ENCODE results near the gene FAM114A1. TPM values are rescaled to one million over a fixed set of nuclear protein-coding genes. Genes with fewer than 3 reads are reported as not detected.
"Not testable (repeated sequence)": the region's sequence is repeated elsewhere in the genome, so short reads cannot be mapped to it uniquely, and the experiment has no call there.

Gene FAM114A1
- total and polyA plus RNA-seq, 7 experiments from 2014 or later = 0.56 to 0.83 (median 0.64) TPM; not detected in 4

DNA sequence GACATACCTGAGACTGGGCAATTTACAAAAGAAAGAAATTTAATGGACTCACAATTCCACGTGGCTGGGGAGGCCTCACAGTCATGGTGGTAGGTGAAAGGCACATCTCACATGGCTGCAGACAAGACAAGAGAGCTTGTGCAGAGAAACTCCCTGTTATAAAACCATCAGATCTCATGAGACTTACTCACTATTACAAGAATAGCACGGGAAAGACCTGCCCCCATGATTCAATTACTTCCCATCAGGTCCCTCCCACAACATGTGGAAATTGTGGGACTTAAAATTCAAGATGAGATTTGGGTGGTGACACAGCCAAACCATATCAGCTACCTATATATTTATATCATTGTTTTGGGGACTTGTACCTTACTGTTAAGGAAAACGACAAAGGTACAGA is 74.3 kb downstream of the FAM114A1 start:
- DNase-seq; H3K27ac ChIP-seq (ENCODE audit: low read depth, low read length); H3K27me3 Mint-ChIP-seq; H3K36me3 ChIP-seq (ENCODE audit: control insufficient read depth in 2 of 3, insufficient read depth in 3 of 3, low read length in 3 of 3); intact Hi-C loops (cut with micrococcal nuclease); H3K36me3 Mint-ChIP-seq; ATAC-seq; H3K4me1 ChIP-seq (ENCODE audit: control insufficient read depth in 2 of 2, insufficient read depth in 2 of 2, low read length in 2 of 2); H3K9me3 Mint-ChIP-seq; H3K27me3 ChIP-seq (ENCODE audit: control insufficient read depth in 2 of 2, insufficient read depth in 2 of 2, low read length in 2 of 2); H3K4me3 ChIP-seq (ENCODE audit: low read length); H3K9me3 ChIP-seq (ENCODE audit: control insufficient read depth in 2 of 3, low read length in 3 of 3); H3K4me3 Mint-ChIP-seq; POLR2A ChIA-PET: not testable (repeated sequence)
- peaks cover 0 to 22% (median 0%) of the 10 kb centered on the region in 7 donors for H3K4me1 Mint-ChIP-seq
- CTCF ChIA-PET = interaction anchor here (0.6 to 1.4 kb wide), 2 partner anchors 104 to 192 kb away, joined by 3 to 5 read pairs; no protein-coding TSS in a partner anchor
- peak overlapping the region in 1 of 9 donors; percentile 27 for H3K27ac Mint-ChIP-seq

DNA sequence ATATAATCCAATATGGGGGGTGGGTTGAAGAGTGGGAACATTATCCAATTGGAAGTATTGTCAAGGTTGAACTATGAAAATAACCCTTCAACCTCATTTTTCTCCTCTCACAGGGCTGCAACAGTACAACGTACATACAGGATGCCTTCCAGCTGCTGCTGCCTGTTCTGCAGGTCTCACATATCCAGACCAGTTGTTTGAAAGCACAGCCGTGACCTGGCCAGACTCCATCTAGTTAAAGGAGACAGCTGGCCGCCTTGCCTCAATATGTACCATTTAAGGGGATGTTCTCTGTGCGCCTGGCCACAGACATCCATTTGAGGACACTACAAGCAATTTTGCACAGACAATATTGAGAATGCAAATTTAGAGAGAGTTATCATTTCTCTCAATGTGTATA is 75.7 kb downstream of the FAM114A1 start:
- ATAC-seq = no peak

DNA sequence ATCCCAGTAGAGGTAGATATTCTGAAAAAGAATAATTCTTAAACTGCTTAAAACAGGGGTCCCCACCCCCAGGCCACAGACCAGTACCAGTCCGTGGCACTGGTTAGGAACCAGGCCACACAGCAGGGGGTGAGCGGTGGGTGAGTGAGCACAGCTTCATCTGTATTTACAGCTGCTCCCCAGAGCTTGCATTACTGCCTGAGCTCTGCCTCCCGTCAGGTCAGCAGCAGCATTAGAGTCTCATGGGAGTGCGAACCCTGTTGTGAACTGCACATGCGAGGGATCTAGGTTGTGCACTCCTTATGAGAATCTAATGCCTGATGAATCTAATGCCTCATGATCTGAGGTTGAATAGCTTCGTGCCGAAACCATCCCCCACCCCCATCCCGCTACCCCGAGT is 76.8 kb downstream of the FAM114A1 start:
- Histone ChIP-seq H3K4me3 (ENCODE audit: low read length) (no peak overlapping the region), H3K9me3 (ENCODE audit: control insufficient read depth in 2 of 3, low read length in 3 of 3) (no peaks in the 10 kb centered on the region), H3K27me3 (ENCODE audit: control insufficient read depth in 2 of 2, insufficient read depth in 2 of 2, low read length in 2 of 2) (no peaks in the 10 kb centered on the region), H3K36me3 (ENCODE audit: control insufficient read depth in 2 of 3, insufficient read depth in 3 of 3, low read length in 3 of 3) (no peaks in the 10 kb centered on the region), H3K27ac (ENCODE audit: low read depth, low read length) (no peak overlapping the region), H3K4me1 (ENCODE audit: control insufficient read depth in 2 of 2, insufficient read depth in 2 of 2, low read length in 2 of 2) (peaks cover under 1 to 7% of the 10 kb centered on the region in 2 donors)
- peaks cover 0 to 4% (median 0%) of the 10 kb centered on the region in 5 donors for H3K36me3 Mint-ChIP-seq
- CTCF ChIA-PET = no interaction called here
- H3K9me3 Mint-ChIP-seq = no peaks in the 10 kb centered on the region
- intact Hi-C loops (cut with micrococcal nuclease) = no loop called here
- no peak overlapping the region for H3K27ac Mint-ChIP-seq
- peaks cover under 1 to 32% (median 8%) of the 10 kb centered on the region in 7 donors for H3K4me1 Mint-ChIP-seq
- DNase-seq (no peak), ATAC-seq (no peak)
- POLR2A ChIA-PET = no interaction called here
- H3K27me3 Mint-ChIP-seq = no peaks in the 10 kb centered on the region
- H3K4me3 Mint-ChIP-seq = no peak overlapping the region

More for the DNA sequence above, 75.7 kb downstream of the FAM114A1 start:
- H3K27me3 ChIP-seq (ENCODE audit: control insufficient read depth in 2 of 2, insufficient read depth in 2 of 2, low read length in 2 of 2) = no peaks in the 10 kb centered on the region
- no peaks in the 10 kb centered on the region for H3K9me3 Mint-ChIP-seq
- intact Hi-C loops (cut with micrococcal nuclease) = no loop called here
- no peaks in the 10 kb centered on the region for H3K27me3 Mint-ChIP-seq
- H3K9me3 ChIP-seq (ENCODE audit: control insufficient read depth in 2 of 3, low read length in 3 of 3) = no peaks in the 10 kb centered on the region
- no peak overlapping the region for H3K4me3 ChIP-seq (ENCODE audit: low read length)
- H3K36me3 Mint-ChIP-seq = peaks cover 0 to 5% (median 0%) of the 10 kb centered on the region in 5 donors
- H3K36me3 ChIP-seq (ENCODE audit: control insufficient read depth in 2 of 3, insufficient read depth in 3 of 3, low read length in 3 of 3) = no peaks in the 10 kb centered on the region
- H3K4me3 Mint-ChIP-seq = no peak overlapping the region
- no peak for DNase-seq
- no peaks in the 10 kb centered on the region for H3K4me1 ChIP-seq (ENCODE audit: control insufficient read depth in 2 of 2, insufficient read depth in 2 of 2, low read length in 2 of 2)
- H3K27ac Mint-ChIP-seq = no peak overlapping the region
- H3K27ac ChIP-seq (ENCODE audit: low read depth, low read length) = no peak overlapping the region
- ChIA-PET CTCF (no interaction called here), POLR2A (no interaction called here)
- peaks cover 0 to 26% (median 0%) of the 10 kb centered on the region in 7 donors for H3K4me1 Mint-ChIP-seq

DNA sequence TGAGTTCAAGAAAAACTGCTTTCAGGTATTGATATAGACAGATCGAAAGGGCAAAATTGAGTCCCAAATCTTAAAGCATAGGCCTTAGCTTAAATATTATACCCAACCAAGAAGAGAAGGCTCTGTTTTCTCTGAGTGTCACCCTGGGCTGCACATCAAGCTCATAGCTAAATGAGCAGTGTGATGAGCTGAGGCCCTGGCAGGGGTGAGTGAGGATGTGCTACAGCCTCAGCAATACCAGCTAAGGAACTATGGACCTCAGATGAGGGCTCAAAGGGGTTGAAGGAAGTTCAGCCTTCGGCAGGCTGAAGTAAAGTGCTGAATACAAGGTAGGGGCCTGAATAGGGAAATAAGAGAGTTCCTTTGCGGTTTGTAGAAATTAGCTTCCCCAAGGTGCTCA is 79.3 kb downstream of the FAM114A1 start:
- no peaks in the 10 kb centered on the region for H3K36me3 ChIP-seq (ENCODE audit: control insufficient read depth in 2 of 3, insufficient read depth in 3 of 3, low read length in 3 of 3)
- H3K4me1 ChIP-seq (ENCODE audit: control insufficient read depth in 2 of 2, insufficient read depth in 2 of 2, low read length in 2 of 2) = peaks cover 6 to 9% of the 10 kb centered on the region in 2 donors
- H3K27me3 ChIP-seq (ENCODE audit: control insufficient read depth in 2 of 2, insufficient read depth in 2 of 2, low read length in 2 of 2) = no peaks in the 10 kb centered on the region
- H3K9me3 Mint-ChIP-seq = no peaks in the 10 kb centered on the region
- no peaks in the 10 kb centered on the region for H3K27me3 Mint-ChIP-seq
- no peak for ATAC-seq
- CTCF ChIA-PET = no interaction called here
- intact Hi-C loops (cut with micrococcal nuclease) = loop anchor here in 1 of 2 donors (5.0 kb wide), 1 partner anchor 85 kb away; the partner anchor contains the start of gene TMEM156
- H3K4me3 ChIP-seq (ENCODE audit: low read length) = no peak overlapping the region
- POLR2A ChIA-PET = interaction anchor here (1.6 kb wide), 1 partner anchor 111 kb away, joined by 3 read pairs; no protein-coding TSS in a partner anchor
- no peaks in the 10 kb centered on the region for H3K9me3 ChIP-seq (ENCODE audit: control insufficient read depth in 2 of 3, low read length in 3 of 3)
- H3K27ac Mint-ChIP-seq = peak overlapping the region in 1 of 9 donors; percentile 49
- H3K4me1 Mint-ChIP-seq = peaks cover 4 to 42% (median 19%) of the 10 kb centered on the region in 7 donors
- no peak overlapping the region for H3K4me3 Mint-ChIP-seq
- peaks cover 0 to 4% (median 0%) of the 10 kb centered on the region in 5 donors for H3K36me3 Mint-ChIP-seq
- H3K27ac ChIP-seq (ENCODE audit: low read depth, low read length) = no peak overlapping the region
- DNase-seq = no peak

DNA sequence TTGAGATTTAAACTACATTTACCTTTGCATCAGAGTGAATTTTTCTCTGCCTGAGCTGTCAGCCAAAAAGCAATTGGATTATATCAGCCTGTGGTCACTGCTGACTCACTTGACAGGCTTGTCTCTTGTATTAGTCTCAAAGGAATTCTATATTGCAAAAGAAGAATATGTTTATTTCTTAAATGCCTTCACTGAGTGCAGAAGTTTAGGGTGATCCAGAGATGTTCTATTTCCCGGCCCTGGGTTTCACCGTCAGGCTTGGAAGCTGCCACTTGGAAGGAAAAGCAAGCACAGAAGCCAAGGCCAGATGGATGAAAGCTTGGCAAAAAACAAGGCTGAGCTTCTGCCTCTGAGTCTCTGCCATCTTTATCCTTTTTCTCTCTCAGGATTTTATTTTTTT is 80.9 kb downstream of the FAM114A1 start:
- POLR2A ChIA-PET = interaction anchor here (1.0 kb wide), 1 partner anchor 31 kb away, joined by 3 read pairs; no protein-coding TSS in a partner anchor
- peak overlapping the region in 5 of 9 donors; percentile 25 to 99 (median 91) for H3K27ac Mint-ChIP-seq
- no peak overlapping the region for H3K27ac ChIP-seq (ENCODE audit: low read depth, low read length)

DNA sequence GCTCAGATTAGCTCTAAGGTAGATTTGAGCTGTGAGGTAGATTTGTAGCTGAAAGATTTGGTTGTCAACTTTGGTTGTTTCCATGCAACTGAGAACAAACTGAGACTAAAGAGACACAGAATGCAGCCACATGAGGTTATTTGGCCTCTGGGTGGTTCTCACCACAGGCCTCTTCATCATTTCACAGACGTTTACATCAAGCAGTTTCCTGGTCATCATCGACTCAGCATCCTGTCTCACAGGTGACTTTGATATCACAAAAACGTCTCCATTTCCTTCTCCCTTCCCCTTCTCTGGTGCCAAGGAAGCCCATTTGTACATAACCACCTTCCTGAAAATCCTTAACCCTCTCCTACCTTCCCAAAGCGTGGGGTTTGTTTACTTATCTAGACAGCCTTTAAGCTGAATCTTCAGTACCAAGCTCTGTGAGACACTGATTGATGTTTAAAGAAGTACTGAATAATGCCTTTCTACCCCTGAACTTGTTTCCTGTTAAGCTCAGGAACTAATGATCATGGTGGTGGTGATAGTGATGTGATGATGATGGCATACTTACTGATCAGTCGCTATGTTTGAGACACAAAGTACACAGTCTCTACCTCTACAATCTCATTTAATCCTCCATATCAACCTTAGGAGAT is 81.9 kb downstream of the FAM114A1 start:
- peaks cover 4 to 46% (median 19%) of the 10 kb centered on the region in 7 donors for H3K4me1 Mint-ChIP-seq
- ChIA-PET POLR2A (interaction anchor here (1.3 to 1.4 kb wide), 2 partner anchors 16 to 35 kb away, joined by 3 read pairs; no protein-coding TSS in a partner anchor), CTCF (interaction anchor here (0.7 to 1.6 kb wide), 4 partner anchors 9 to 327 kb away, joined by 3 to 4 read pairs (median 4); no protein-coding TSS in a partner anchor)
- peaks cover 6 to 9% of the 10 kb centered on the region in 2 donors for H3K4me1 ChIP-seq (ENCODE audit: control insufficient read depth in 2 of 2, insufficient read depth in 2 of 2, low read length in 2 of 2)
- no peak overlapping the region for H3K27ac ChIP-seq (ENCODE audit: low read depth, low read length)
- DNase-seq (peak in 8 of 9 donors; percentile 27 to 85 (median 68)), ATAC-seq (peak; percentile 90)
- peaks cover 0 to 6% (median 5%) of the 10 kb centered on the region in 5 donors for H3K27me3 Mint-ChIP-seq
- no peaks in the 10 kb centered on the region for H3K36me3 ChIP-seq (ENCODE audit: control insufficient read depth in 2 of 3, insufficient read depth in 3 of 3, low read length in 3 of 3)
- H3K4me3 ChIP-seq (ENCODE audit: low read length) = no peak overlapping the region
- peaks cover 0 to 6% (median 0%) of the 10 kb centered on the region in 5 donors for H3K36me3 Mint-ChIP-seq
- no peaks in the 10 kb centered on the region for H3K9me3 Mint-ChIP-seq
- intact Hi-C loops (cut with micrococcal nuclease) = loop anchor here (1.0 to 5.0 kb wide), 6 partner anchors 8 to 95 kb away; partner anchors contain the start of gene TMEM156 (in 2 of the 2)
- no peaks in the 10 kb centered on the region for H3K9me3 ChIP-seq (ENCODE audit: control insufficient read depth in 2 of 3, low read length in 3 of 3)
- H3K27ac Mint-ChIP-seq = peak overlapping the region; percentile 25 to 99 (median 89)
- H3K27me3 ChIP-seq (ENCODE audit: control insufficient read depth in 2 of 2, insufficient read depth in 2 of 2, low read length in 2 of 2) = no peaks in the 10 kb centered on the region
- H3K4me3 Mint-ChIP-seq = peak overlapping the region in 6 of 10 donors; percentile 4 to 83 (median 54)

More for the DNA sequence above, 80.9 kb downstream of the FAM114A1 start:
- H3K27me3 ChIP-seq (ENCODE audit: control insufficient read depth in 2 of 2, insufficient read depth in 2 of 2, low read length in 2 of 2) = no peaks in the 10 kb centered on the region
- peaks cover 6 to 9% of the 10 kb centered on the region in 2 donors for H3K4me1 ChIP-seq (ENCODE audit: control insufficient read depth in 2 of 2, insufficient read depth in 2 of 2, low read length in 2 of 2)
- peaks cover 0 to 4% (median 0%) of the 10 kb centered on the region in 5 donors for H3K36me3 Mint-ChIP-seq
- intact Hi-C loops (cut with micrococcal nuclease) = loop anchor here (2.0 to 5.0 kb wide), 3 partner anchors 34 to 84 kb away; partner anchors contain the start of gene TMEM156 (in 1 of the 2)
- ATAC-seq (no peak), DNase-seq (no peak)
- H3K27me3 Mint-ChIP-seq = peaks cover 0 to 3% (median 1%) of the 10 kb centered on the region in 5 donors
- H3K36me3 ChIP-seq (ENCODE audit: control insufficient read depth in 2 of 3, insufficient read depth in 3 of 3, low read length in 3 of 3) = no peaks in the 10 kb centered on the region
- no peaks in the 10 kb centered on the region for H3K9me3 ChIP-seq (ENCODE audit: control insufficient read depth in 2 of 3, low read length in 3 of 3)
- H3K4me3 ChIP-seq (ENCODE audit: low read length) = no peak overlapping the region
- peaks cover 4 to 44% (median 19%) of the 10 kb centered on the region in 7 donors for H3K4me1 Mint-ChIP-seq
- H3K9me3 Mint-ChIP-seq = no peaks in the 10 kb centered on the region
- H3K4me3 Mint-ChIP-seq = no peak overlapping the region
- CTCF ChIA-PET = interaction anchor here (1.6 kb wide), 1 partner anchor 186 kb away, joined by 4 read pairs; no protein-coding TSS in a partner anchor

Measured in naive thymus-derived CD4-positive, alpha-beta T cell (primary cell).